Measurements from ENCODE around the gene EDC3. TPM values are rescaled to one million over a fixed set of nuclear protein-coding genes. Genes with fewer than 3 reads are reported as not detected.

Gene EDC3
- total RNA-seq, 1 donor from 2014 or later: 71.0 TPM

GRCh38 chr15:74635228-74635627 is 60.6 kb downstream of the EDC3 start:
- no peaks in the 10 kb centered on the region for H3K9me3 Mint-ChIP-seq (ENCODE audit: unreplicated experiment)
- H3K4me3 Mint-ChIP-seq (ENCODE audit: unreplicated experiment): no peak overlapping the region
- peak; percentile 68 for DNase-seq (ENCODE audit: low spot score)
- no peak overlapping the region for H3K27ac Mint-ChIP-seq (ENCODE audit: unreplicated experiment)
- peaks cover 19% of the 10 kb centered on the region for H3K4me1 Mint-ChIP-seq (ENCODE audit: unreplicated experiment)
- peaks cover 51% of the 10 kb centered on the region for H3K36me3 Mint-ChIP-seq (ENCODE audit: low read depth, unreplicated experiment)
- peak; percentile 82 for TF ChIP-seq CTCF (IDR thresholded peaks at IDR 0.05; ENCODE audit: unreplicated experiment)
- peaks cover 4% of the 10 kb centered on the region for H3K27me3 Mint-ChIP-seq (ENCODE audit: unreplicated experiment)

GRCh38 chr15:74633781-74634180 is 62.0 kb downstream of the EDC3 start:
- no peak for DNase-seq (ENCODE audit: low spot score)
- TF ChIP-seq CTCF (IDR thresholded peaks at IDR 0.05; ENCODE audit: unreplicated experiment): no peak
- H3K9me3 Mint-ChIP-seq (ENCODE audit: unreplicated experiment): no peaks in the 10 kb centered on the region
- H3K4me3 Mint-ChIP-seq (ENCODE audit: unreplicated experiment): no peak overlapping the region
- H3K27ac Mint-ChIP-seq (ENCODE audit: unreplicated experiment): no peak overlapping the region
- peaks cover 50% of the 10 kb centered on the region for H3K36me3 Mint-ChIP-seq (ENCODE audit: low read depth, unreplicated experiment)
- H3K4me1 Mint-ChIP-seq (ENCODE audit: unreplicated experiment): peaks cover 15% of the 10 kb centered on the region
- H3K27me3 Mint-ChIP-seq (ENCODE audit: unreplicated experiment): peaks cover 4% of the 10 kb centered on the region

- peaks cover 13% of the 10 kb centered on the region for H3K4me1 Mint-ChIP-seq (ENCODE audit: unreplicated experiment)
- H3K36me3 Mint-ChIP-seq (ENCODE audit: low read depth, unreplicated experiment): peaks cover 54% of the 10 kb centered on the region
- no peak for TF ChIP-seq CTCF (IDR thresholded peaks at IDR 0.05; ENCODE audit: unreplicated experiment)
- H3K9me3 Mint-ChIP-seq (ENCODE audit: unreplicated experiment): no peaks in the 10 kb centered on the region
- DNase-seq (ENCODE audit: low spot score): no peak
- peaks cover 9% of the 10 kb centered on the region for H3K27me3 Mint-ChIP-seq (ENCODE audit: unreplicated experiment)
- H3K27ac Mint-ChIP-seq (ENCODE audit: unreplicated experiment): peak overlapping the region; percentile 9
- no peak overlapping the region for H3K4me3 Mint-ChIP-seq (ENCODE audit: unreplicated experiment)
Observed at GRCh38 chr15:74632601-74633000, 63.2 kb downstream of the EDC3 start.

GRCh38 chr15:74631935-74632560 is 63.8 kb downstream of the EDC3 start:
- no peak overlapping the region for H3K27ac Mint-ChIP-seq (ENCODE audit: unreplicated experiment)
- peaks cover 9% of the 10 kb centered on the region for H3K27me3 Mint-ChIP-seq (ENCODE audit: unreplicated experiment)
- peak; percentile 80 for DNase-seq (ENCODE audit: low spot score)
- peaks cover 13% of the 10 kb centered on the region for H3K4me1 Mint-ChIP-seq (ENCODE audit: unreplicated experiment)
- H3K4me3 Mint-ChIP-seq (ENCODE audit: unreplicated experiment): no peak overlapping the region
- TF ChIP-seq CTCF (IDR thresholded peaks at IDR 0.05; ENCODE audit: unreplicated experiment): peak; percentile 70
- H3K36me3 Mint-ChIP-seq (ENCODE audit: low read depth, unreplicated experiment): peaks cover 57% of the 10 kb centered on the region
- H3K9me3 Mint-ChIP-seq (ENCODE audit: unreplicated experiment): no peaks in the 10 kb centered on the region

- H3K36me3 Mint-ChIP-seq (ENCODE audit: low read depth, unreplicated experiment): peaks cover 52% of the 10 kb centered on the region
- H3K27me3 Mint-ChIP-seq (ENCODE audit: unreplicated experiment): peaks cover 13% of the 10 kb centered on the region
- TF ChIP-seq CTCF (IDR thresholded peaks at IDR 0.05; ENCODE audit: unreplicated experiment): no peak
- no peak overlapping the region for H3K4me3 Mint-ChIP-seq (ENCODE audit: unreplicated experiment)
- H3K27ac Mint-ChIP-seq (ENCODE audit: unreplicated experiment): no peak overlapping the region
- H3K4me1 Mint-ChIP-seq (ENCODE audit: unreplicated experiment): peaks cover 10% of the 10 kb centered on the region
- H3K9me3 Mint-ChIP-seq (ENCODE audit: unreplicated experiment): no peaks in the 10 kb centered on the region
- DNase-seq (ENCODE audit: low spot score): no peak
Observed at GRCh38 chr15:74631408-74631807, 64.4 kb downstream of the EDC3 start.
